K562 (cell line): ENCODE results near the gene LAMTOR4. TPM values are rescaled to one million over a fixed set of nuclear protein-coding genes. Genes with fewer than 3 reads are reported as not detected.

ENCODE experiments used
- BRD9 ChIP-seq: fragments of 450-650 bp; IDR thresholded peaks from 2 replicates; pipeline ENCODE4 v1.6.1; 2018; ENCODE audit warnings: low read depth; ENCODE audit not compliant: partially characterized antibody
- DDX20 ChIP-seq: fragments of 450-650 bp; IDR thresholded peaks from 2 replicates; pipeline ENCODE4 v1.6.1; 2016; ENCODE audit warnings: missing genetic modification characterization, low read depth, mild to moderate bottlenecking, missing compliant biosample characterization, moderate library complexity
- FOSL1 ChIP-seq: fragments of 200-800 bp; sonication (Bioruptor generic); conservative IDR thresholded peaks from 2 replicates; pipeline ENCODE4 v1.6.1; 2016; ENCODE audit warnings: missing genetic modification characterization, missing compliant biosample characterization
- HMG20B ChIP-seq: fragments of 250-450 bp; sonication (Bioruptor Pico); IDR thresholded peaks from 2 replicates; pipeline ENCODE4 v1.5.0; 2021; ENCODE audit warnings: mild to moderate bottlenecking
- HNRNPH1 ChIP-seq: fragments of 200-400 bp; formaldehyde crosslinking; optimal IDR thresholded peaks from 2 replicates; pipeline ENCODE3; 2017; ENCODE audit warnings: low read depth, mild to moderate bottlenecking, low read length, moderate library complexity
- IRF1 ChIP-seq: sonication (generic); formaldehyde crosslinking; IDR thresholded peaks from 2 replicates; pipeline ENCODE4 v1.8.0; 2022; ENCODE audit warnings: missing genetic modification reagents, mild to moderate bottlenecking, borderline replicate concordance
- KDM1A ChIP-seq, 2 experiments: fragments of 450-650 bp; IDR thresholded peaks; 2 replicates each; pipeline ENCODE4 v1.6.1; 2016; ENCODE audit warnings: mild to moderate bottlenecking in 2 of 2
- L3MBTL2 ChIP-seq: fragments of 450-650 bp; IDR thresholded peaks from 2 replicates; pipeline ENCODE4 v1.6.1; 2016; ENCODE audit warnings: mild to moderate bottlenecking, moderate library complexity
- PML ChIP-seq: IDR thresholded peaks from 2 replicates; pipeline ENCODE4 v1.6.1; 2012; ENCODE audit warnings: low read length, inconsistent platforms
- POLR2A ChIP-seq: fragments of 450-650 bp; conservative IDR thresholded peaks from 2 replicates; pipeline ENCODE4 v1.6.1; 2016
- PREB ChIP-seq: sonication (generic); formaldehyde crosslinking; IDR thresholded peaks from 2 replicates; pipeline ENCODE4 v1.8.1; 2023; ENCODE audit warnings: mild to moderate bottlenecking, missing genetic modification reagents
- RAD51 ChIP-seq: fragments of 450-650 bp; IDR thresholded peaks from 2 replicates; pipeline ENCODE4 v1.7.1; 2016; ENCODE audit warnings: low read depth, mild to moderate bottlenecking, borderline replicate concordance
- SFPQ ChIP-seq: fragments of 200-400 bp; formaldehyde crosslinking; IDR thresholded peaks from 2 replicates; pipeline ENCODE4 v1.6.1; 2017; ENCODE audit warnings: mild to moderate bottlenecking, low read depth, low read length, moderate library complexity
- THRA ChIP-seq: fragments of 450-650 bp; IDR thresholded peaks from 2 replicates; pipeline ENCODE4 v1.6.1; 2017; ENCODE audit warnings: mild to moderate bottlenecking, moderate library complexity
- XRCC4 ChIP-seq: IDR thresholded peaks from one replicate; pipeline ENCODE4 v1.6.1; 2011; ENCODE audit not compliant: insufficient read depth, insufficient read length; ENCODE audit errors: extremely low read depth
- ZBTB1 ChIP-seq: sonication (generic); formaldehyde crosslinking; IDR thresholded peaks from 2 replicates; pipeline ENCODE4 v1.8.1; 2023; ENCODE audit warnings: missing genetic modification reagents, low read depth, mild to moderate bottlenecking, borderline replicate concordance
- ZNF212 ChIP-seq: fragments of 450-650 bp; formaldehyde crosslinking; IDR thresholded peaks from 2 replicates; pipeline ENCODE4 v1.4.0; 2020; ENCODE audit warnings: mild to moderate bottlenecking
- ZNF324 ChIP-seq: fragments of 250-450 bp; sonication (Bioruptor Pico); IDR thresholded peaks from 2 replicates; pipeline ENCODE4 v1.4.0; 2020; ENCODE audit warnings: mild to moderate bottlenecking
- ZNF41 ChIP-seq: fragments of 250-450 bp; sonication (Bioruptor Pico); conservative IDR thresholded peaks from 2 replicates; pipeline ENCODE4 v1.4.0; 2020; ENCODE audit warnings: mild to moderate bottlenecking
- ZNF449 ChIP-seq: fragments of 250-450 bp; sonication (Bioruptor Pico); IDR thresholded peaks from 2 replicates; pipeline ENCODE4 v1.8.0; 2022; ENCODE audit warnings: moderate library complexity, mild to moderate bottlenecking, inconsistent platforms
- ZNF584 ChIP-seq: fragments of 200-800 bp; sonication (Bioruptor generic); IDR thresholded peaks from 2 replicates; pipeline ENCODE4 v1.6.1; 2016; ENCODE audit warnings: low read depth, mild to moderate bottlenecking, missing genetic modification characterization, missing compliant biosample characterization
- ZNF707 ChIP-seq: fragments of 250-450 bp; sonication (Bioruptor Pico); conservative IDR thresholded peaks from 2 replicates; pipeline ENCODE4 v1.8.0; 2022; ENCODE audit warnings: inconsistent platforms, mild to moderate bottlenecking, moderate library complexity
- polyA plus RNA-seq, 8 experiments: library from polyadenylated mRNA; depleted of rRNA in 4 of 8; stranded (reverse) in 5 of 8; unstranded in 3 of 8; fragments of >200 nt; fragmentation: Nextera tagmentation in 2 of 8; fragmentation: Illumina TruSeq in 1 of 8; extraction: Ambion mirVana in 2 of 8; extraction: Trizol in 1 of 8; gene quantifications; 2 replicates each; pipeline versions ENCODE4 v1.2.1 to v1.2.3, GENCODE V29; 2011 to 2014; ENCODE audit warnings: inconsistent platforms in 1 of 8, missing spikeins in 1 of 8
- total RNA-seq, 7 experiments: library from RNA; depleted of rRNA in 6 of 7; stranded (reverse); fragments of >200 nt in 6 of 7; fragmentation: Illumina TruSeq in 2 of 7; extraction: Trizol in 2 of 7; gene quantifications; 2 replicates each; pipeline versions ENCODE4 v1.2.1 to v1.2.3, GENCODE V29; 2011 to 2021; ENCODE audit warnings: low replicate concordance in 1 of 7

The LAMTOR4 gene
- total and polyA plus RNA-seq, 9 of the 15 experiments (the other 6 are each of a cell fraction or from before 2014, with no cell fraction given): 79.6 to 314 (median 195) TPM

- TF ChIP-seq PML (no peak), DDX20 (tag) (no peak), BRD9 (peak; percentile 95), PREB (no peak), XRCC4 (no peak), L3MBTL2 (no peak; the same call in 1 of the 2 replicates), ZNF707 (no peak), IRF1 (CRISPR knock-in tag) (peak; percentile 43; the same call in 1 of the 2 replicates), ZNF212 (CRISPR knock-in tag) (peak; percentile 94), HNRNPH1 (no peak), KDM1A (IDR thresholded peaks at IDR 0.05) (peak in 1 of 2 experiments; percentile 85; a peak in 3 of 4 replicates), POLR2A (no peak), ZNF41 (no peak), ZBTB1 (CRISPR knock-in tag) (no peak), THRA (no peak), HMG20B (CRISPR knock-in tag) (no peak), ZNF324 (CRISPR knock-in tag) (no peak), ZNF584 (CRISPR knock-in tag) (no peak), ZNF449 (CRISPR knock-in tag) (no peak), RAD51 (peak; percentile 30; the same call in 1 of the 2 replicates), SFPQ (no peak), FOSL1 (tag) (peak; percentile 68)
These were observed 19.2 kb downstream of the LAMTOR4 start (continued) for GRCh38 chr7:100167912-100168323.
